Esophagus mucosa (tissue), 1 donor: ENCODE results near the gene DCDC2. TPM values are rescaled to one million over a fixed set of nuclear protein-coding genes. Genes with fewer than 3 reads are reported as not detected.
A peak's percentile ranks its signal among the peaks of the same experiment; 100 is the strongest.
"Not testable (repeated sequence)": the region's sequence is repeated elsewhere in the genome, so short reads cannot be mapped to it uniquely, and the experiment has no call there.

Experiments used
- ATAC-seq: fragments of 200-7000 bp; cut with Tn5 transposase; one replicate; pipeline ENCODE4 v1.9.1; 2020
- total RNA-seq: library from RNA; stranded (reverse); gene quantifications from one replicate; pipeline ENCODE4 v1.2.4, GENCODE V29; 2023
- donor health status: DM: yes; HTN: yes; CAD: no.

DCDC2 gene
- total RNA-seq, 1 donor from 2014 or later = not detected

DNA sequence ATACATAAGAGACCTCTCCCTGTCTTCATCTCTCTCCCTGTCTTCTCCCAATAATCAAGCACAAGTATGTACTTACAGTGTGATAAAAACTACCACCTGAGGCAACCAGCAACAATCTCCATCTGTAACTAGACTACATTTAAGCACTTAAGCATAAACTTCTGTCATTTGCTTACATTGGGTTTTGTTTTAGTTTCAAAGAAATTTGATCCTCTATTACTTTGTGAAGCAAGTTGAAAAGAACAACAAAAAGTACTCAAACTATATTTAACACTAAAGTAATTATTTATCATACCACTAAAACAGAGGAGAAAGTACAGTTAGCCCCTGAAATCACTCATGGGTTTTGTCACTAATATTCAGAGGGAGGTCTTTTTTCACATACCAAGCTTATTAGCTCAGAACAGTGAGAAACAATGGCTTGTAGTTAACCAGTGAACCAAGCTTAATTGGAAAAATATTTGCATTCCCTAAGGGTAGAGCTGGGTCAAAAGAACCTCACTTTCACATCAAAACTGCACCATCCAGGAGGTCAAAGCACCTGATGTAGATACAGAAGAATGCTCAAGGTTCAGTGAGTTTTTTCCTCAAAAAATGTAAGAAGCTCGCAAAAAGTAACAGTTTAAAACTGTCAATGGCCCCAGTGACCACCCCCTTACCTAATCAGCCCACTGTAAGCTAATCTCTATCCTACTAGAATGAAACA lies 34.1 kb downstream of the DCDC2 start:
- no peak for ATAC-seq

DNA sequence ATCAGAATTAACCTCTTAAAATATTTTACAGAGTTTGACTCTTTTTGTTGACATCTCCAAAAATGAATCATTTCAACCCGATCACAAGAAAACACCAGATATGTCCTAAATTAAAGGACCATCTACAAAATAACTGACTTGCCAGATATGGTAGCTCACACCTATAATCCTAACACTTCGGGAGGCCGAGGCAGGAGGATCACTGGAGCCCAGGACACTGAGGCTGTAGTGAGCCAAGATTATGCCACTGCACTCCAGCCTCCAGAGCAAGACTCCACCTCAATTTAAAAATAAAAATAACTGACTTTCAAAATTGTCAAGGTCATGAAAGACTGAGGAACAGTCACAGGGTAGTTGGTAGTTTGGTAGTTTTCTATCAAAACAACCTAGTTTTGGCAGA lies 34.9 kb downstream of the DCDC2 start:
- ATAC-seq = no peak

DNA sequence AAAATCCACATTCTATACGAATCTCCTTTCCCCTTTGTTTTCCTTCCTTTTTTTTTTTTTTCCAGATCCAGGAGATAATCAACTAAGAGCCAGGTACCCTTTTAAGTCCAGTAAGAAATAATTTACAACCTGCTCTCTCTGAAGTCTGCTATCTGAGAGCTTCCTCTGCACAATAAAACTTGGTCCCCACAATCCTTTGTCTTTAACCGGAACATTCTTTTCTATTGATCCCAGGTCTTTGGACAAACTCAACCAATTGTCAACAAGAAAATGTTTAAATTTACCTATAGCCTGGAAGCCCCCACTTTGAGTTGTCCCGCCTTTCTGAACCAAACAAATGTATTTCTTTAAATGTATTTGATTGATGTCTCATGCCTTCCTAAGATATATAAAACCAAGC lies 35.4 kb downstream of the DCDC2 start:
- not testable (repeated sequence) for ATAC-seq

DNA sequence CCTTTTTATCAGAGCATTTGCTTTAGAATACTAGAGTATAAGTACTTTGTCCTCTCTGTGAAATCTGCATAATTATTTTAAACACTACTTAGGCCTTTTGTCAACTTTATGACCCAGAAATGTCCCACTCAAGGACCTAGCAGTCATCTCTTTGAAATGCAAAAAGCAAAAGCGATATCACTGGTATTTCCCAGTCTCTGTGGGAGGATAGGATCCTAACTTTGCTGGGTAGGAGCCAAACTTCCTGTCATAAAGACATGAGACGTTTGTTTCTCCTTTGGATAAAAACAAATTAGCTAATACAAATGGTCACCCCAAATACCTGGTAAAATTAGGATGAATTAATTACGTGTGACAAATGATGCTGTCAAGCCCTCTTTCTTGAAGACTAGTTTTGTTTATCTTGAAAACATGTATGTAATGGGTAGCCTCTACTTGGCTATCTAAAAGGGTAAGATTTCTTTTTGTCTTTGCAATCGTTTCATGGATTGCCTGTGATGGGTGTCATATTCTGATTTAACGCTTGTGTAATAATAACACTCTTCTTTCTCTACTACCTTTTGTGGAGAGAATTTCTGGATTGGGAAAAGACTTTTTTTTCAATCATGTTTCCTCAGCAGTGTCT lies 36.2 kb downstream of the DCDC2 start:
- ATAC-seq = no peak

DNA sequence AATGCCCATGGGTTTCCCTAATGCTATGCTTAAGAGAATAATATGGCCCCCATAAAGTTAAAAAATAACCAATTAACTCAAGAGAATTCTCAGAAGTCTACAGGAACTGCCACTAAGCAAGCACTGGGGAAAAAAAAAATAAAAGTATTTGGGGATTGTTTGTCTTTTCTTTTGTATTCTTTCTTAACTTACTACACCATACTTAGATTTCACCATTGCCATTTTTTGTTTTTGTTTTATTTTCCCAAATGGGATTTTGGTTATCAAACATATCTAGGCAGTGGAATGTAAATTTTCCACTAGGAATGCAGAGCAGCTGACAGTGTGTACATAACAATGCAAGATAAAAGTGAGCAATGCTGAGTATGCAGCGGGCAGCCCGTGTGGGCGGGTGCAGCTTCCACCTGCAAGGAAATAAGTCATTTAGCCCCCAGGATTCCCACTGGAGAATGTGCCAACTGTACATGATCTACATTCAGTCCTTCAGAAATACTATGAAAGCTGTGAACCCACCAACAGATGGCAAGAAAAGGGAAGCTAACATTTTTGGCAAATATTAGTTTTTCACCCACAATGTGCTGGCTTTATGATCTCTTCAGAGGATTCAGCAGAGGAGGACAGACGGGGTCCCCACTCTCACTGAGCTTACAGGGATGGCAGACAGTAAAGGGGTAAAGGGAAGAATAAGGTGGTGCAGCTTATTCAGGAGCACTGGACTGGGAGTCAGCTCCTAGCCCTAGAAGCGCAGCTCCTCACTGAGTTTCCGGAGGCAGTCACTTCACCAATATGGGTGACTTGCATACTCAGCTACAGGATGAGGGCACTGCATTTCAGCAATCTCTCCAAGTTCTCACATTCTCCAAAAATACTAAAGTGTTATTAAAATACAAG lies 44.4 kb downstream of the DCDC2 start:
- no peak for ATAC-seq

DNA sequence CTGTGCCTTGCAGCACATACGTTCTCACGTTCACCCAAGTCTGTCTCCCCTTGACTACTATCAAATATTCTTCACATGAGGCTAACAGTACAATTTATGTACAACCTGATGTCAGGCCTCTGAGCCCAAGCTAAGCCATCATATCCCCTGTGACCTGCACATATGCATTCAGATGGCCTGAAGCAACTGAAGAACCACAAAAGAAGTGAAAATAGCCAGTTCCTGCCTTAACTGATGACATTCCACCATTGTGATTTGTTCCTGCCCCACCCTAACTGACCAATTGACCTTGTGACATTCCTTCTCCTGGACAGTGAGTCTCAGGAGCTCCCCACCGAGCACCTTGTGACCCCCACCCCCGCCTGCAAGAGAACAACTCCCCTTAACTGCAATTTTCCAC lies 46.1 kb downstream of the DCDC2 start:
- not testable (repeated sequence) for ATAC-seq

GRCh38 chr6:24307881-24308280 lies 50.0 kb downstream of the DCDC2 start:
- no peak for ATAC-seq

DNA sequence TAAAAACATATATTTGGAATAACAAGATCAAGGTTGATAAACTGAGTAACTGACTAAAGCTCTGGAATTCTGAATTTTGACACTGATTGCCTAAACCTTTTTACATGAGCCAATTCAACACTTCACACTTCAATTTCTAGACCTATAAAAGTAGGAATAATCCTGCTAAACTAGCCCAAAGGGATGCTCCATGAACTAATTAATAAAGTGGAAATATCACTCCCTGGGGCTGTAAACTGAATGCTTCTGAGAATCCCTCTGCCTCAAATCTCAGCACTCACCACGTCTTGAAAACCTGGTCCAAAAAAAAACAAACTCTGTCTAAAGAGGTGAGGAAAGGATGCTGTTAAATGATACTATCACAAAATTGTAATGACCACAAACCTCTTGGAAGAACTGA lies 50.9 kb downstream of the DCDC2 start:
- ATAC-seq = no peak

DNA sequence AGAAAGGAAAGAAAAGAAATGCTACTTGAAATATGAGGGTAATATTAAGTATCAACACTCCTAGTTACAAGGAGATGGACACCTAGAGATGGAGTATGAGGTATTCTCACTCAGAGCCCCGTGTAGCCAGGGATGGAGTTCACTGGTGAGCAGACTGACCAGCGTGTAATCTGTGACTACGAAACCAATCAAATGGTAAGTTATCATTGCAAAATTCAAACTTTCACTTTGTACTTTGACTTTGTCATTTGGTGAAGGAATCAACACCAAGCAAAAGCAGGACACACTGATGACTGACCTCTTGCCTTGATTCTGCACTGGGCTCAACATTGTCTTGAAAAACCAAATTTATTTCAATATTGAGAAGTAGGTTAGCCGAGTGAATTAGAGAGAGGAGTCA lies 51.8 kb downstream of the DCDC2 start:
- ATAC-seq = no peak

- ATAC-seq = no peak
These were observed 60.9 kb downstream of the DCDC2 start for GRCh38 chr6:24296944-24297343.

DNA sequence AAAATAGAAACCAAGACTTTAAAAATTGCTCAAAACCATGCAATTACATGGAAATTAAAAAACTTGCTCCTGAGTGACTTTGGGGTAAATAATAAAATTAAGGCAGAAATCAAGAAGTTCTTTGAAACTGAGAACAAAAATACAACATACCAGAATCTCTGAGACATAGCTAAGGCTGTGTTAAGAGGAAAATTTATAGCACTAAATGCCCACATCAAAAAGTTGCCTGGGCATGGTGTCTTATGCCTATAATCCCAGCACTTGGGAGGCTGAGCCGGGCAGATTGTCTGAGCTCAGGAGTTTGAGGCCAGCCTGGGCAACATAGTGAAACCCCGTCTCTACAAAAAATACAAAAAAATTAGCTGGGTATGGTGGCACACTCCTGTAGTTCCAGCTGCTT lies 64.0 kb downstream of the DCDC2 start:
- not testable (repeated sequence) for ATAC-seq

GRCh38 chr6:24287239-24287638 lies 70.6 kb downstream of the DCDC2 start:
- no peak for ATAC-seq

GRCh38 chr6:24284006-24284405 lies 73.9 kb downstream of the DCDC2 start:
- no peak for ATAC-seq

GRCh38 chr6:24283043-24283985 lies 74.5 kb downstream of the DCDC2 start:
- ATAC-seq = peak; percentile 63

GRCh38 chr6:24274441-24275083 lies 83.3 kb downstream of the DCDC2 start:
- ATAC-seq = no peak

GRCh38 chr6:24273096-24273870 lies 84.6 kb downstream of the DCDC2 start:
- no peak for ATAC-seq

GRCh38 chr6:24272553-24272952 lies 85.3 kb downstream of the DCDC2 start:
- ATAC-seq = no peak

GRCh38 chr6:24272148-24272547 lies 85.7 kb downstream of the DCDC2 start:
- no peak for ATAC-seq

DNA sequence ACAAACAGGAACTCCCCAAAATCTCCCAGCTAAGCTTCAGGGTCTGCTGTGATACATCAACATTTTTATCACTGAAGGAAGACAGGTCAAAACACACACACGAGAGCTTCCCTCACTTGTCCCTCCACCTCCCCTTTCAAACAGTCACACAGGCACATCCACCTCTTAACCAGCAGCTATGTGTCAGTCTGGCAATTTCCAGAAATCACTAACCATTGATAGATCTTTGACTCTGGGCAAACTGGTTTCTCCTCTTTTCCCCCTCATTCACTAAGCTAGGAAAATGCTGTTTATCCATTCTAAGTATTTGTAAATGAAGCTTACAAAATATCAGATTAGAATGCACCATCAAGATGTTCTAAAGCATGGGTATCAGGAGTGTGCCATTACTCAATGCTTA lies 87.8 kb downstream of the DCDC2 start:
- ATAC-seq = no peak

GRCh38 chr6:24258214-24258613 lies 99.6 kb downstream of the DCDC2 start:
- not testable (repeated sequence) for ATAC-seq

DNA sequence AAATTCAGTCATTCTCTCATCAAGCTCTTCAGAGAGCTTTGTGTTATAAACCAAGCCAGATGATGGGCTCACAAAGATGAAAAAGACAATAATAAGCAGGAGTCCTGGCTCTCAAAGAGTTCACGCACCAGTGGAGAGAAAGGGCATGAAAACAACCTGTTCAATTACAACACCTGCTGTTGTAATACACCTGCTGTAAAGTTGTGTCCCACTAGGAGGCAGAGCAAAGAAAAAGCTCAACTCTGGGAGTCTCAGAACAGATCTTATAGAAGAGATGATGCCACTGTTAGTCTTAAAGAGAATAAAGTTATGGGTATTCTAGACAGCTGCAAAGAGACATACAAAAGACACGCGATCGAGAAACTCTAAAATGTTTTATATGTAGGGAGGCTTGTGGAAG lies 100.6 kb downstream of the DCDC2 start:
- ATAC-seq = no peak
